GM18505 (cell line): ENCODE data around the gene SLC25A22.

ENCODE experiments used
- ATAC-seq: cut with Tn5 transposase; IDR thresholded peaks from one replicate; pipeline ENCODE4 v1.9.1; 2021; ENCODE audit not compliant: unreplicated experiment
- POLR2A ChIP-seq: IDR thresholded peaks from 4 replicates; pipeline ENCODE4 v1.6.1; 2011; ENCODE audit warnings: borderline replicate concordance; ENCODE audit not compliant: insufficient read depth, insufficient read length; ENCODE audit errors: extremely low read depth

SLC25A22 gene

GRCh38 chr11:811446-812245 is 13.6 kb upstream of the SLC25A22 start:
- ATAC-seq: no peak
- no peak for TF ChIP-seq POLR2A

GRCh38 chr11:810040-810567 is 12.0 kb upstream of the SLC25A22 start:
- ATAC-seq: no peak

GRCh38 chr11:809287-810039 is 11.4 kb upstream of the SLC25A22 start, which contains the start of gene RPLP2:
RPLP2 (plus strand) TSS chr11:809967; CDS start chr11:810235, 268 bp downstream.
- TF ChIP-seq POLR2A: peak; percentile 90
- ATAC-seq: peak; percentile 72

More at GRCh38 chr11:810040-810567, 12.0 kb upstream of the SLC25A22 start:
- no peak for TF ChIP-seq POLR2A

GRCh38 chr11:808427-809286 is 10.6 kb upstream of the SLC25A22 start:
- no peak for TF ChIP-seq POLR2A

GRCh38 chr11:804599-804964 is 6.5 kb upstream of the SLC25A22 start:
- ATAC-seq: no peak
- no peak for TF ChIP-seq POLR2A

More at GRCh38 chr11:808427-809286, 10.6 kb upstream of the SLC25A22 start:
- peak; percentile 0 for ATAC-seq

- no peak for ATAC-seq
- TF ChIP-seq POLR2A: no peak
Observed at GRCh38 chr11:803770-804598, 5.9 kb upstream of the SLC25A22 start.

- no peak for TF ChIP-seq POLR2A
- ATAC-seq: no peak
Observed at GRCh38 chr11:803467-803742, 5.3 kb upstream of the SLC25A22 start.

GRCh38 chr11:802693-803466 is 4.8 kb upstream of the SLC25A22 start:
- no peak for TF ChIP-seq POLR2A
- ATAC-seq: no peak

GRCh38 chr11:802018-802617 is 4.0 kb upstream of the SLC25A22 start:
- no peak for ATAC-seq

GRCh38 chr11:801097-801780 is 3.2 kb upstream of the SLC25A22 start:
- ATAC-seq: no peak

More at GRCh38 chr11:802018-802617, 4.0 kb upstream of the SLC25A22 start:
- TF ChIP-seq POLR2A: no peak

GRCh38 chr11:800473-800872 is 2.4 kb upstream of the SLC25A22 start:
- no peak for ATAC-seq
- TF ChIP-seq POLR2A: no peak

More at GRCh38 chr11:801097-801780, 3.2 kb upstream of the SLC25A22 start:
- no peak for TF ChIP-seq POLR2A
